Muscle layer of duodenum (tissue), 2 donors: ENCODE data around the gene TUB.

ENCODE experiments used
- H3K27ac ChIP-seq: one replicate; pipeline ENCODE4 v1.7.0; 2013; ENCODE audit warnings: mild to moderate bottlenecking, low read length
- H3K27me3 ChIP-seq: one replicate; pipeline ENCODE4 v1.7.0; 2013; ENCODE audit warnings: low read depth, mild to moderate bottlenecking, control low read depth, low read length
- H3K36me3 ChIP-seq, 2 donors: one replicate each; pipeline ENCODE4 v1.7.0; 2013; ENCODE audit warnings: low read length in 2 of 2, control low read depth in 1 of 2, mild to moderate bottlenecking in 1 of 2; ENCODE audit not compliant: insufficient read depth in 2 of 2, control insufficient read depth in 1 of 2
- H3K4me1 ChIP-seq, 2 donors: one replicate each; pipeline ENCODE4 v1.7.0; 2013; ENCODE audit warnings: low read length in 2 of 2, mild to moderate bottlenecking in 2 of 2, control low read depth in 1 of 2, moderate library complexity in 1 of 2; ENCODE audit not compliant: insufficient read depth in 2 of 2, control insufficient read depth in 1 of 2
- H3K4me3 ChIP-seq, 2 donors: one replicate each; pipeline ENCODE4 v1.7.0; 2013; ENCODE audit warnings: low read length in 2 of 2, low read depth in 1 of 2, mild to moderate bottlenecking in 1 of 2
- H3K9me3 ChIP-seq, 2 donors: one replicate each; pipeline ENCODE4 v1.7.0; 2013; ENCODE audit warnings: low read length in 2 of 2, control low read depth in 1 of 2, mild to moderate bottlenecking in 1 of 2; ENCODE audit not compliant: control insufficient read depth in 1 of 2
- donor health status: healthy.

The TUB gene

DNA sequence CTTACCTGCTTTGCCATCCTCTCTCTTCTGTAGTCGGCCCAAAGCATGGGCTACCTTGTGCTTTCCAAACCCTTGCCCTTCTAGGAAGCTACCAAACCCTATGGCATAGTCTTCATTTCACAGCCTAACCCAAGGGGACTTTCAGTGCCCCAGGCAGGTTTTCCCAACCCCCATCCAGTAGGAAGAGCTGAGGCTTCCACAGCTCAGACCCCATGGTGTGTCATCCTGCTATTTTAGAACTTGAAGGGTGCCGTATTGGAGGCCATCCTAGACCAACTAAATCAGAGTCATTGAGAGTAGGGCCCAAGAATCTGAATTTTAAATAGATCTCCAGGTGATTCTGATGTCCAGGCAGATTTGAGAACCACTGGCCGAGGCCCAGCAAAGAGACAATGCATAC is 31.9 kb upstream of the TUB start:
- no peak overlapping the region for H3K27ac ChIP-seq
- H3K9me3 ChIP-seq = no peaks in the 10 kb centered on the region
- H3K36me3 ChIP-seq = no peaks in the 10 kb centered on the region
- H3K4me1 ChIP-seq = no peaks in the 10 kb centered on the region
- H3K27me3 ChIP-seq = no peaks in the 10 kb centered on the region
- no peak overlapping the region for H3K4me3 ChIP-seq

- Histone ChIP-seq H3K27me3 (no peaks in the 10 kb centered on the region), H3K4me1 (peaks cover 7 to 9% of the 10 kb centered on the region in 2 donors)
These were observed 25.7 kb upstream of the TUB start for GRCh38 chr11:8055091-8055835.

GRCh38 chr11:8055836-8056526 is 25.0 kb upstream of the TUB start:
- H3K9me3 ChIP-seq = no peaks in the 10 kb centered on the region
- H3K4me1 ChIP-seq = peaks cover 10 to 15% of the 10 kb centered on the region in 2 donors
- H3K4me3 ChIP-seq = no peak overlapping the region
- H3K27ac ChIP-seq = no peak overlapping the region
- H3K36me3 ChIP-seq = no peaks in the 10 kb centered on the region
- no peaks in the 10 kb centered on the region for H3K27me3 ChIP-seq

More at GRCh38 chr11:8055091-8055835, 25.7 kb upstream of the TUB start:
- Histone ChIP-seq H3K4me3 (no peak overlapping the region), H3K9me3 (no peaks in the 10 kb centered on the region), H3K27ac (no peak overlapping the region), H3K36me3 (no peaks in the 10 kb centered on the region)

GRCh38 chr11:8056810-8057463 is 24.1 kb upstream of the TUB start:
- Histone ChIP-seq H3K4me1 (peaks cover 11 to 22% of the 10 kb centered on the region in 2 donors), H3K36me3 (no peaks in the 10 kb centered on the region), H3K27me3 (no peaks in the 10 kb centered on the region), H3K4me3 (no peak overlapping the region), H3K9me3 (no peaks in the 10 kb centered on the region), H3K27ac (no peak overlapping the region)

- H3K4me1 ChIP-seq = peaks cover 20 to 33% of the 10 kb centered on the region in 2 donors
- no peaks in the 10 kb centered on the region for H3K36me3 ChIP-seq
- no peaks in the 10 kb centered on the region for H3K27me3 ChIP-seq
- no peak overlapping the region for H3K27ac ChIP-seq
- H3K9me3 ChIP-seq = no peaks in the 10 kb centered on the region
- no peak overlapping the region for H3K4me3 ChIP-seq
These were observed 22.8 kb upstream of the TUB start for GRCh38 chr11:8058216-8058615.

GRCh38 chr11:8059030-8059429 is 22.0 kb upstream of the TUB start:
- no peaks in the 10 kb centered on the region for H3K27me3 ChIP-seq
- peaks cover 27 to 38% of the 10 kb centered on the region in 2 donors for H3K4me1 ChIP-seq
- H3K27ac ChIP-seq = no peak overlapping the region
- H3K9me3 ChIP-seq = no peaks in the 10 kb centered on the region
- no peak overlapping the region for H3K4me3 ChIP-seq
- no peaks in the 10 kb centered on the region for H3K36me3 ChIP-seq

GRCh38 chr11:8059571-8060011 is 21.4 kb upstream of the TUB start:
- Histone ChIP-seq H3K27ac (no peak overlapping the region), H3K27me3 (no peaks in the 10 kb centered on the region), H3K4me1 (peaks cover 29 to 44% of the 10 kb centered on the region in 2 donors), H3K36me3 (no peaks in the 10 kb centered on the region), H3K9me3 (no peaks in the 10 kb centered on the region), H3K4me3 (no peak overlapping the region)

GRCh38 chr11:8060146-8060719 is 20.8 kb upstream of the TUB start:
- Histone ChIP-seq H3K36me3 (no peaks in the 10 kb centered on the region), H3K27me3 (no peaks in the 10 kb centered on the region), H3K27ac (peak overlapping the region; percentile 45), H3K4me1 (peaks cover 29 to 45% of the 10 kb centered on the region in 2 donors), H3K4me3 (no peak overlapping the region), H3K9me3 (no peaks in the 10 kb centered on the region)

GRCh38 chr11:8060801-8061554 is 20.0 kb upstream of the TUB start:
- Histone ChIP-seq H3K27ac (no peak overlapping the region), H3K27me3 (no peaks in the 10 kb centered on the region), H3K4me3 (no peak overlapping the region), H3K36me3 (no peaks in the 10 kb centered on the region), H3K9me3 (no peaks in the 10 kb centered on the region), H3K4me1 (peaks cover 29 to 49% of the 10 kb centered on the region in 2 donors)

DNA sequence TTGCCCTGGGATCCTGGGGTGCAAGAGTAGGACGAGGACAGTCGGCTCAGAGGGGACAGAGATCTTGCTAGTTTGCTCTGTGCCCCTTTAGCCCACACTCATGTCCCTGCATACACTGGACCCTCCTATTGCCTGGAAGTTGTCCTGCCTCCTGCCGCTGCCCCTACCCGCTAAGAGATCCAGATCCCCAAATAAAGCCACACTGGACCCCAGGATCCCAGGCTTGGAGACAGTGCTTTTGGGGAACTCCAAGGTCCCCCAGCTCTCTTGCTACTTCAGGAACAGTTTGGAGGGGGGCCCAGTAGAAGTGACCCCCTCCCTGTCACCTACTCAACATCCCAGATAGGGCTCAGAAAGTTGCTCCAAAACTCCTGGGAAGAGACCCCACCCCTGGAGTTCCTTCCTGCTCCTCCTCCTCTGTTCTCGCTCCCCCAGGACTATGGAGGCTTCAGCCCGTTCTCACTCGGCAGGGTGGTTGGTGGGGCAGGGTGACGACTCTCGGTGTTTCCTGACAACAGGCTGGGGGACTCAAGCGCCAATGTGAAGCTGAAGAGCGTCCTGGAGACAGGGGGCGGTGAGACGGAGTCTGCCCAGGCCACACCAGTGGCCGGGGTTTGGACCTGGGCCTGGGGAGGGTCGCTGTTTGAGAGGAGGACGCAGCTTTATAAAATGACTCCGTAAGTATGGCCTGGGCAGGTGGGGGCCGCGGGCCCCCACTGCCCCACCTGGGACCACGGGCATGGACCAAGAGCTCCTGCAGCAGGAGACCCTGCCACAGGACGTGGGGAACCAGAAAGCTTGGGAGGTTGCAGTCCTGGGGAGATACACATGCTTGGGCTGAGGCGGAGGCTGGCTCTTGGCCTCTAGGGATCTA is 19.2 kb upstream of the TUB start:
- H3K36me3 ChIP-seq = no peaks in the 10 kb centered on the region
- H3K4me3 ChIP-seq = no peak overlapping the region
- peaks cover 29 to 57% of the 10 kb centered on the region in 2 donors for H3K4me1 ChIP-seq
- no peaks in the 10 kb centered on the region for H3K9me3 ChIP-seq
- no peak overlapping the region for H3K27ac ChIP-seq
- no peaks in the 10 kb centered on the region for H3K27me3 ChIP-seq
